ENCODE data around the gene SAC3D1. TPM values are rescaled to one million over a fixed set of nuclear protein-coding genes. Genes with fewer than 3 reads are reported as not detected.
A peak's percentile ranks its signal among the peaks of the same experiment; 100 is the strongest.

The SAC3D1 gene
- total and polyA plus RNA-seq, 8 donors, result 8.9 to 15.4 (median 12.5) TPM

GRCh38 chr11:65034423-65034822, 6.6 kb upstream of the SAC3D1 start:
- peaks cover 0 to 3% of the 10 kb centered on the region in 2 donors for H3K4me1 ChIP-seq
- peaks cover 0 to 73% of the 10 kb centered on the region in 2 donors for H3K36me3 ChIP-seq
- no peaks in the 10 kb centered on the region for H3K9me3 ChIP-seq
- no peak for DNase-seq
- H3K27me3 ChIP-seq, result no peaks in the 10 kb centered on the region
- intact Hi-C loops (cut with DNase I), result no loop called here
- no peak overlapping the region for H3K27ac ChIP-seq
- no peak overlapping the region for H3K4me3 ChIP-seq
- TF ChIP-seq, protein P1, sequence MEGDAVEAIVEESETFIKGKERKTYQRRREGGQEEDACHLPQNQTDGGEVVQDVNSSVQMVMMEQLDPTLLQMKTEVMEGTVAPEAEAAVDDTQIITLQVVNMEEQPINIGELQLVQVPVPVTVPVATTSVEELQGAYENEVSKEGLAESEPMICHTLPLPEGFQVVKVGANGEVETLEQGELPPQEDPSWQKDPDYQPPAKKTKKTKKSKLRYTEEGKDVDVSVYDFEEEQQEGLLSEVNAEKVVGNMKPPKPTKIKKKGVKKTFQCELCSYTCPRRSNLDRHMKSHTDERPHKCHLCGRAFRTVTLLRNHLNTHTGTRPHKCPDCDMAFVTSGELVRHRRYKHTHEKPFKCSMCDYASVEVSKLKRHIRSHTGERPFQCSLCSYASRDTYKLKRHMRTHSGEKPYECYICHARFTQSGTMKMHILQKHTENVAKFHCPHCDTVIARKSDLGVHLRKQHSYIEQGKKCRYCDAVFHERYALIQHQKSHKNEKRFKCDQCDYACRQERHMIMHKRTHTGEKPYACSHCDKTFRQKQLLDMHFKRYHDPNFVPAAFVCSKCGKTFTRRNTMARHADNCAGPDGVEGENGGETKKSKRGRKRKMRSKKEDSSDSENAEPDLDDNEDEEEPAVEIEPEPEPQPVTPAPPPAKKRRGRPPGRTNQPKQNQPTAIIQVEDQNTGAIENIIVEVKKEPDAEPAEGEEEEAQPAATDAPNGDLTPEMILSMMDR (IDR thresholded peaks at IDR 0.05), result no peak
- no peak for ATAC-seq

DNA sequence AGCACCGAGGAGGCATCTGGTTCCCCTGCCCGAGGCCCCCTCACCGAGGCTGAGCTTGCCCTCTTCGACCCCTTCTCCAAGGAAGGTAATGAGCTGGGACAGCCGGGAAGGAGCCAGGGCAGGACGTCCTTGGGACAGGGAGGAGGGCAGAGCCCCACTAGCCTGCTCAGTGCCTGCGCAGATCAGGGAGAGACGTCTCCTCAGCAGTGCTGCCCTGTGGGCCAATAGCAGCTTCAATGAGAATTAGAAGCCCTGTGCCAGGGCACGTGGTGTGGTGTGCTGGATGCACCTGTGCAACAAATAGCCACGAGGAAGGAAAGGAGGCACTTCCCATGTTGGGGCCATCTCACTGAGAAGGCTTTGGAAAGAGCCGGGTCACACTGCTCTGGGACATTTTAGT, 5.4 kb upstream of the SAC3D1 start:
- DNase-seq (no peak), ATAC-seq (no peak)
- Histone ChIP-seq H3K27ac (no peak overlapping the region), H3K27me3 (no peaks in the 10 kb centered on the region), H3K4me1 (peaks cover 0 to 10% of the 10 kb centered on the region in 2 donors), H3K9me3 (no peaks in the 10 kb centered on the region), H3K4me3 (no peak overlapping the region), H3K36me3 (peaks cover 0 to 80% of the 10 kb centered on the region in 2 donors)
- intact Hi-C loops (cut with DNase I), result no loop called here
- TF ChIP-seq, protein P1 (IDR thresholded peaks at IDR 0.05), result no peak

DNA sequence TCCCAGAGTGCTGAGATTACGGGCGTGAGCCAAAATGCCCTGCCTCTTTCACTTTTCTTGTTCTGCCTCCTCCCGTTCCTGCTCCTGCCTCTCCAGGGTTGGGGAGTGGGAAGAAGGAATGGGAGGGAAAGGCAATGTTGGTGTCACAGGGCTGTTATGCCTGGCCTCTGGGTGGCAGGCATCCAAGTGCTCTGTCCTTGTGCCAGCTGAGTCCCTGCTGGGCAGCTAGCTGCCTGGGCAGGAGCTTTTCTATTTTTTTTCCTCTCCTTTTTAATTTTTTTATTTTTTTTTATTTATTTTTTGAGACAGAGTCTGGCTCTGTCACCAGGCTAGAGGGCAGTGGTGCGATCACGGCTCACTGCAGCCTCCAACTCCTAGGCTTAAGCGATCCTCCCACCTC, 4.1 kb upstream of the SAC3D1 start:
- H3K36me3 ChIP-seq, result peaks cover 0 to 76% of the 10 kb centered on the region in 2 donors
- intact Hi-C loops (cut with DNase I), result no loop called here
- TF ChIP-seq, protein P1 (IDR thresholded peaks at IDR 0.05), result no peak
- no peaks in the 10 kb centered on the region for H3K27me3 ChIP-seq
- H3K4me1 ChIP-seq, result peaks cover 3 to 19% of the 10 kb centered on the region in 2 donors
- peak in 2 of 4 donors; percentile 54 to 74 for DNase-seq
- peak; percentile 6 for ATAC-seq
- no peak overlapping the region for H3K27ac ChIP-seq
- no peak overlapping the region for H3K4me3 ChIP-seq
- no peaks in the 10 kb centered on the region for H3K9me3 ChIP-seq

GRCh38 chr11:65040520-65040846, 527 bp upstream of the SAC3D1 start:
- Histone ChIP-seq H3K36me3 (peaks cover 0 to 56% of the 10 kb centered on the region in 2 donors), H3K4me3 (peak overlapping the region; percentile 75 to 89), H3K27me3 (no peaks in the 10 kb centered on the region), H3K4me1 (peaks cover 23 to 45% of the 10 kb centered on the region in 2 donors), H3K27ac (peak overlapping the region; percentile 87 to 95), H3K9me3 (no peaks in the 10 kb centered on the region)
- TF ChIP-seq, protein P1 (IDR thresholded peaks at IDR 0.05), result no peak
- DNase-seq, result no peak
- intact Hi-C loops (cut with DNase I), result no loop called here
- no peak for ATAC-seq

DNA sequence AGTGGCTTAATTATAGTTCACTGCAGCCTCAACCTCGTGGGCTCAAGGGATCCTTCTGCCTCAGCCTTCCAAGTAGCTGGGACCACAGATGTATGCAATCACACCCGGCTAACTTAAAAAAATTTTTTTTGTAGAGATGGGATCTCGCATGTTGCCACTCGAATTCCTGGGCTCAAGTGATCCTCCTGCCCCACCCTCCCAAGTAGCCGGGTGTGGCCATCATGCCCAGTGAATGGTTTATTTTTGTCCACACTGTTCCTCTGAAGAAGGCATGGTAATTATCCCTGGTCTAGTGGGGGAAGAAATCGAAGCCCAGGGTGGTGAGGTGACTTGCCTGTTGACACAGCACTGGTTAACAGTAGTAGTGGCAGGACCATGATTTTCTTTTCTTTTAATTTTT, 1.9 kb downstream of the SAC3D1 start:
- ATAC-seq (no peak), DNase-seq (no peak)
- Histone ChIP-seq H3K9me3 (no peaks in the 10 kb centered on the region), H3K27ac (peak overlapping the region in 1 of 2 donors; percentile 61), H3K4me1 (peaks cover 23 to 65% of the 10 kb centered on the region in 2 donors), H3K36me3 (peaks cover 0 to 36% of the 10 kb centered on the region in 2 donors), H3K27me3 (no peaks in the 10 kb centered on the region), H3K4me3 (no peak overlapping the region)
- TF ChIP-seq, protein P1 (IDR thresholded peaks at IDR 0.05), result no peak
- intact Hi-C loops (cut with DNase I), result no loop called here

Measured in left lung (tissue), 10 donors.